OCI-LY7 (cell line): ENCODE measurements around the gene POLR2L. TPM values are rescaled to one million over a fixed set of nuclear protein-coding genes. Genes with fewer than 3 reads are reported as not detected.
A peak's percentile ranks its signal among the peaks of the same experiment; 100 is the strongest.

ENCODE experiments used
- BruUV-seq: library from RNA; stranded (reverse); fragments of 400-500 nt; replicated peaks from 2 replicates; lab custom pipeline; 2021; lab: Mats Ljungman, UMichigan
- CTCF ChIA-PET: fragments of 300-600 bp; sonication (Branson Sonifier 250); formaldehyde crosslinking; loops from one replicate; lab custom pipeline; 2022; ENCODE audit warnings: antibody characterized with exemption; ENCODE audit not compliant: unreplicated experiment; lab: Charles Lee
- POLR2A ChIA-PET: fragments of 300-600 bp; sonication (Branson Sonifier 250); formaldehyde crosslinking; loops from one replicate; lab custom pipeline; 2022; ENCODE audit warnings: antibody characterized with exemption; lab: Charles Lee
- DNase-seq: peaks from one replicate; pipeline ENCODE4 v3.0.0-alpha.2; 2015; ENCODE audit warnings: low spot score
- H2AFZ ChIP-seq: fragments of 200-600 bp; sonication (generic), shearing (Covaris generic); 2 replicates; pipeline ENCODE4 v1.6.1; 2014; ENCODE audit warnings: mild to moderate bottlenecking, antibody characterized with exemption, low read length, moderate library complexity
- H3K27ac ChIP-seq: fragments of 200-600 bp; sonication (generic); 2 replicates; pipeline ENCODE4 v1.5.1; 2014; ENCODE audit warnings: mixed run types, low read depth, mild to moderate bottlenecking, moderate library complexity, low read length, inconsistent platforms; ENCODE audit not compliant: poor library complexity, severe bottlenecking
- H3K36me3 ChIP-seq: fragments of 200-600 bp; sonication (generic); 2 replicates; pipeline ENCODE4 v1.6.1; 2014; ENCODE audit warnings: mild to moderate bottlenecking, antibody characterized with exemption, low read length, moderate library complexity, mixed read lengths; ENCODE audit not compliant: insufficient read depth
- H3K4me1 ChIP-seq: fragments of 200-600 bp; sonication (generic); 2 replicates; pipeline ENCODE4 v1.5.1; 2014; ENCODE audit warnings: mild to moderate bottlenecking, low read length; ENCODE audit not compliant: insufficient read depth, poor library complexity, severe bottlenecking
- H3K4me2 ChIP-seq: fragments of 200-600 bp; sonication (generic); 2 replicates; pipeline ENCODE4 v1.6.1; 2014; ENCODE audit warnings: mild to moderate bottlenecking, low read length
- H3K4me3 ChIP-seq: fragments of 200-600 bp; sonication (generic); 2 replicates; pipeline ENCODE4 v1.5.1; 2014; ENCODE audit warnings: mild to moderate bottlenecking, low read depth, low read length; ENCODE audit not compliant: poor library complexity, severe bottlenecking
- H3K79me2 ChIP-seq: fragments of 200-600 bp; sonication (generic); 2 replicates; pipeline ENCODE4 v1.6.1; 2016; ENCODE audit warnings: low read depth, mild to moderate bottlenecking, low read length, moderate library complexity, mixed read lengths; ENCODE audit not compliant: insufficient read depth
- H3K9me2 ChIP-seq: fragments of 200-600 bp; sonication (generic); 2 replicates; pipeline ENCODE4 v1.6.1; 2016; ENCODE audit warnings: mild to moderate bottlenecking, low read length, mixed read lengths; ENCODE audit not compliant: insufficient read depth
- H3K9me3 ChIP-seq: fragments of 200-600 bp; sonication (generic); 2 replicates; pipeline ENCODE4 v1.6.1; 2014; ENCODE audit warnings: mild to moderate bottlenecking, mixed run types, low read length, mixed read lengths
- H4K20me1 ChIP-seq: fragments of 200-600 bp; sonication (generic); 2 replicates; pipeline ENCODE4 v1.6.1; 2014; ENCODE audit warnings: mild to moderate bottlenecking, antibody characterized with exemption, low read length, moderate library complexity, mixed read lengths; ENCODE audit not compliant: insufficient read depth
- EZH2phosphoT487 ChIP-seq: fragments of 200-600 bp; sonication (generic); IDR thresholded peaks from 2 replicates; pipeline ENCODE4 v1.6.1; 2018; ENCODE audit warnings: low read depth, borderline replicate concordance, mild to moderate bottlenecking, mixed run types, antibody characterized with exemption, low read length, moderate library complexity, mixed read lengths
- intact Hi-C: fragments of 100-400 bp; cut with micrococcal nuclease; formaldehyde crosslinking; loops from one replicate; pipeline ENCODE4 v1.10.0; 2022; ENCODE audit not compliant: unreplicated experiment
- total RNA-seq, 2 experiments: library from RNA; depleted of rRNA in 1 of 2; stranded (reverse); fragments of >200 nt in 1 of 2; shearing (Covaris generic) in 1 of 2; gene quantifications; 2 replicates each; pipeline ENCODE4 v1.2.3, GENCODE V29; 2014 to 2022
- TF ChIP-seq, protein P1 (sequence below): fragments of 200-600 bp; sonication (generic); conservative IDR thresholded peaks from 2 replicates; pipeline ENCODE4 v1.5.1; 2014; ENCODE audit warnings: mild to moderate bottlenecking, antibody characterized with exemption, low read length, moderate library complexity, mixed read lengths

The POLR2L gene
- total RNA-seq, 2 experiments from 2014 or later: 88.3 to 206 TPM

DNA sequence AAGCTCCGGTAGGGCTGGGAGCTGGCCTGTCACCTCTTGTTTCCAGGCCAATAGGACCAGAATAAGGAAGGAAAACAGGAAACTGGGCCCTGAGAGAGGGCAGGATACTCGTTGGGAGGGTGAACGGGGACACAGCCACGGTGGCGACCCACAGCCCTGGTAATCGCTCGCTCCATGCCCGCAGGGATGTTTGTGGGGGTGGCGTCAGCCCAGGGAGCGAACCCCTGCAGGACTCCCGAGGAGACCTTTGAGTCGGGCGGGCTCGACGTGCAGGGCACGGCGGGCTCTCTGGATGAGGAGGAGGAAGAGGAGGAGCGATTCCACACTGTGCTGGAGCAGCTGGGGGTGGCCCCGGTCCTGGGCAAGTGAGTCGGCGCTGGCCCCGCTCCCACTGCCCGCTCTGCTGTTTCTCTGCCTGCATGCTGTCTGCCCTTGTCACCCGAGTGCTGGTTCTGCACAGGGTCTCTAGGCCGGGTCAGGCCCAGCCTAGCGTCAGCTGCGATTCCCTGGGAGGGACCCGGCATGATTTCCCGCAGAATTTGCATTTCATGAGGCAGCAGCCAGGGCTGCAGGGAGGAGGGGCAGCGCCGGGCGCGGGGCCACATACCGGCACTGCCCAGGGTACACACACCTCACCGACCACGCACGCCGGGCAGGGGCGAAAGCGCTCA lies 13.0 kb downstream of the POLR2L start:
- DNase-seq: no peak
- H3K9me3 ChIP-seq: no peaks in the 10 kb centered on the region
- H3K79me2 ChIP-seq: no peaks in the 10 kb centered on the region
- POLR2A ChIA-PET: interaction anchor here (0.7 to 1.0 kb wide), 2 partner anchors 14 kb away, joined by 3 to 4 read pairs; partner anchors contain the start of gene TSPAN4
- no peak for TF ChIP-seq EZH2phosphoT487
- TF ChIP-seq, protein P1, sequence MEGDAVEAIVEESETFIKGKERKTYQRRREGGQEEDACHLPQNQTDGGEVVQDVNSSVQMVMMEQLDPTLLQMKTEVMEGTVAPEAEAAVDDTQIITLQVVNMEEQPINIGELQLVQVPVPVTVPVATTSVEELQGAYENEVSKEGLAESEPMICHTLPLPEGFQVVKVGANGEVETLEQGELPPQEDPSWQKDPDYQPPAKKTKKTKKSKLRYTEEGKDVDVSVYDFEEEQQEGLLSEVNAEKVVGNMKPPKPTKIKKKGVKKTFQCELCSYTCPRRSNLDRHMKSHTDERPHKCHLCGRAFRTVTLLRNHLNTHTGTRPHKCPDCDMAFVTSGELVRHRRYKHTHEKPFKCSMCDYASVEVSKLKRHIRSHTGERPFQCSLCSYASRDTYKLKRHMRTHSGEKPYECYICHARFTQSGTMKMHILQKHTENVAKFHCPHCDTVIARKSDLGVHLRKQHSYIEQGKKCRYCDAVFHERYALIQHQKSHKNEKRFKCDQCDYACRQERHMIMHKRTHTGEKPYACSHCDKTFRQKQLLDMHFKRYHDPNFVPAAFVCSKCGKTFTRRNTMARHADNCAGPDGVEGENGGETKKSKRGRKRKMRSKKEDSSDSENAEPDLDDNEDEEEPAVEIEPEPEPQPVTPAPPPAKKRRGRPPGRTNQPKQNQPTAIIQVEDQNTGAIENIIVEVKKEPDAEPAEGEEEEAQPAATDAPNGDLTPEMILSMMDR: no peak
- H2AFZ ChIP-seq: no peak overlapping the region
- no peaks in the 10 kb centered on the region for H4K20me1 ChIP-seq
- CTCF ChIA-PET: no interaction called here
- H3K9me2 ChIP-seq: no peaks in the 10 kb centered on the region
- H3K4me2 ChIP-seq: peak overlapping the region; percentile 68
- peaks cover 36% of the 10 kb centered on the region for H3K4me1 ChIP-seq
- H3K27ac ChIP-seq: no peak overlapping the region
- intact Hi-C loops: no loop called here
- no TSS peak for BruUV-seq
- no peaks in the 10 kb centered on the region for H3K36me3 ChIP-seq
- H3K4me3 ChIP-seq: peak overlapping the region; percentile 29

DNA sequence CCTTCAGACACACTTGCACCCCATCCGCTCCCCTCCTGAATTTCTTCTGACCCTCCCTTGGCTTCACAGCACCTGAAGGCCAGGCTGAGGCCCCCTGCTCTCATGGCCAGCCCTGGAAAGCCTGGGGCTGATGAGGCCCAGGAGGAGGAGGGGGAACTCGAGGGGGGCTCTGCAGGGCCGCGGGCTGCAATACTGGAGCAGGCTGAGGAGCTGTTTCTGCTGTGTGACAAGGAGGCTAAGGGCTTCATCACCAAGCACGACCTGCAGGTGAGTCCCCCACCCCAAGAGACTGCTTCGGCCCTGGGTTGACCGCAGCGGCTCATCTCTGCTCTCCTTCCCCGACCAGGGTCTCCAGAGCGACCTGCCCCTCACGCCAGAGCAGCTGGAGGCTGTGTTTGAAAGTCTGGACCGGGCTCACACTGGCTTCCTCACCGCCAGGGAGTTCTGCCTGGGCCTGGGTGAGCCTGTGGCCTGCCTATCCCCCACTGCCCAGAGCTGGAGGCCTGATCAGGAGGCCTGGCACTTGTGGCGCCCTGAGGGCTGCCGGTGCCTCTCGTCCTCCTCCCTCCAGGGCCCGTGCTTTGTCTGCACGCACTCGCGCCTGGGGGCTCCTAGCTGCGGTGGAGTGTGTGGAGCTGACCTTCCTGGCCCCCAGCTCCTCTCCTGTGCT lies 13.7 kb downstream of the POLR2L start:
- no peak overlapping the region for H3K27ac ChIP-seq
- H4K20me1 ChIP-seq: no peaks in the 10 kb centered on the region
- H3K4me3 ChIP-seq: no peak overlapping the region
- DNase-seq: no peak
- CTCF ChIA-PET: no interaction called here
- H3K36me3 ChIP-seq: no peaks in the 10 kb centered on the region
- H2AFZ ChIP-seq: no peak overlapping the region
- 0 out of 2 replicates have a peak overlapping the region, but pooled peaks have one; percentile 68 for H3K4me2 ChIP-seq
- POLR2A ChIA-PET: interaction anchor here (0.7 kb wide), 1 partner anchor 14 kb away, joined by 3 read pairs; the partner anchor contains the start of gene TSPAN4
- H3K4me1 ChIP-seq: peaks cover 36% of the 10 kb centered on the region
- TF ChIP-seq, protein P1: no peak
- no peak for TF ChIP-seq EZH2phosphoT487
- H3K79me2 ChIP-seq: no peaks in the 10 kb centered on the region
- BruUV-seq: no TSS peak
- intact Hi-C loops: no loop called here
- no peaks in the 10 kb centered on the region for H3K9me3 ChIP-seq
- no peaks in the 10 kb centered on the region for H3K9me2 ChIP-seq

DNA sequence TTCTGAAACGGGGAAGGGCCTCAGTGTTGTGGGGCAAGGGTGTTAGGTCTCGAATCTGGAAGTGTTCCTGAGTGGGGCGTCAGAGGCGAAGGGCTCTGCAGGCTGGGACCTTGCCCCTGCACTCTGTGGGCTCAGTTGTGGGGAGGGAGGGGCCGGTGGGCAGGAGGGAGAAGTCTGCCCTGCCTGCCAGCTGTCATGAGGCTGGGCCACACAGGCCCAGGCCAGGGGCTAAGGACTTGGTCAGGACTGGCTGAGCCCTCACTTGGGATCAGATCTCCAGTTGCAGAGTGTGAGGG lies 14.5 kb downstream of the POLR2L start, which contains the start of gene CRACR2B:
Gene CRACR2B (plus strand): TSS at position 23 of the 296 bp plus-strand sequence. CDS start 689 bp downstream, outside the sequence.
- peak within 1 kb of the TSS; percentile 76 for H3K4me2 ChIP-seq
- BruUV-seq: no TSS peak
- peak within 1 kb of the TSS; percentile 62 for H3K4me3 ChIP-seq
- H3K27ac ChIP-seq: no peak within 1 kb of the TSS
- peak within 1 kb of the TSS; percentile 59; the same call in 1 of the 2 replicates for H2AFZ ChIP-seq
- H3K4me1 ChIP-seq: peaks cover 36% of the 10 kb centered on the region
- no peaks in the 10 kb centered on the region for H3K79me2 ChIP-seq
- CTCF ChIA-PET: no interaction called here
- DNase-seq: no peak
- POLR2A ChIA-PET: interaction anchor here (0.8 kb wide), 1 partner anchor 8 kb away, joined by 3 read pairs; no protein-coding TSS in a partner anchor
- no peaks in the 10 kb centered on the region for H4K20me1 ChIP-seq
- intact Hi-C loops: no loop called here
- no peaks in the 10 kb centered on the region for H3K36me3 ChIP-seq
- H3K9me3 ChIP-seq: no peaks in the 10 kb centered on the region
- H3K9me2 ChIP-seq: no peaks in the 10 kb centered on the region
- TF ChIP-seq, protein P1: no peak
